ENCODE data around the gene TNNI2.

The TNNI2 gene

DNA sequence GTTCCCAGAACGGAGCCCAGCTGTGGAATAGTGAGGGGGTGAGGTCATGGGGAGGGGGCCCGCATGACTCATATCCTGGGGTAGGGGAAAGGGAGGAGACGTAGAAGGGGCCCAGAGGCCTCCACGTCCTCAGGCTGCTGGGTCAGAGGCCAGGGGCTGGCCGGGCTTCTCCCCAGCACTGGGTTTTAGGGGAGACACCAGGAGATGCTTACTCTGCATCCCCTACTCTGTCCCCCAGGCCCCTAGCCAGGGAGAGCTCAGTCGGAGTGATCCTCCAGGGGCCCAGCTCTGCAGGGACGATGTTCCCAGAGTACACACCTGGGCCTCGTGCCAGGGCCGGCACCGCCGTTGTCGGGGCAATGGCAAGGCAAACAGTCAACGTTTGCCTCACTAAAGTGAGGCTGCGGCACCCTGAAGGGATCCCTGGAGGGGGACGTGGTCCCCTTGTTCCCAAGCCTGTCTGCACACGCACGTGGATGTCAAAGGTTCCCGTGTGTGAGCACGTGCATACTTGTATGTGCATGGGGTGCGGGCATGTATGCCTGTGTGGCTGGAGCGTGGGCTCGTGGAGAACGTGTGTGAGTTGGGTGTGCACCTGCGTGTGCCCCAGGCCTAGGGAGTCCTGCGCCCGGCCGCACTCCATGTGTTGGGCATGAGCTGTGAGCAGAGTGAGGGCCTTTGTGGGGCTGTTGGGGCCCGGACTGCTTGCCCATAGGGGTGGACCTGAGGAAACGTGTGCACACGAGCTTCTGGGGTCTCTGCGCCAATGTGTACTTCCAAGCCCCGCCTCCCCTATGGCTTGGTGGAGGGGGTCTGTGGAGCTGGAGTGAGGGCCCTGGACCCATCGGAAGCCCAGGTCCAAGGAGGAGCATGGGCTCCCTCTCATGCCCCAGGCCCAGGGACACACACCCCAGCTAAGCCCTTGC, 38.7 kb downstream of the TNNI2 start:
- H3K4me2 ChIP-seq (ENCODE audit: insufficient read depth, low read length): no peak overlapping the region
- no peaks in the 10 kb centered on the region for H4K20me1 ChIP-seq (ENCODE audit: insufficient read depth, low read length)
- no peak overlapping the region for H3K27ac ChIP-seq (ENCODE audit: low read length)
- no peaks in the 10 kb centered on the region for H3K27me3 ChIP-seq (ENCODE audit: insufficient read depth, low read length, poor library complexity)
- no peak overlapping the region for H3K9ac ChIP-seq (ENCODE audit: low read depth, low read length)
- H3K36me3 ChIP-seq (ENCODE audit: insufficient read depth, low read length): no peaks in the 10 kb centered on the region
- no peaks in the 10 kb centered on the region for H3K4me1 ChIP-seq (ENCODE audit: insufficient read depth, low read length)
- H3K9me3 ChIP-seq (ENCODE audit: insufficient read depth, low read length, severe bottlenecking): no peaks in the 10 kb centered on the region
- TF ChIP-seq EZH2 (IDR thresholded peaks at IDR 0.05; ENCODE audit: borderline replicate concordance, low read depth, low read length, severe bottlenecking): no peak
- TF ChIP-seq, protein P1, sequence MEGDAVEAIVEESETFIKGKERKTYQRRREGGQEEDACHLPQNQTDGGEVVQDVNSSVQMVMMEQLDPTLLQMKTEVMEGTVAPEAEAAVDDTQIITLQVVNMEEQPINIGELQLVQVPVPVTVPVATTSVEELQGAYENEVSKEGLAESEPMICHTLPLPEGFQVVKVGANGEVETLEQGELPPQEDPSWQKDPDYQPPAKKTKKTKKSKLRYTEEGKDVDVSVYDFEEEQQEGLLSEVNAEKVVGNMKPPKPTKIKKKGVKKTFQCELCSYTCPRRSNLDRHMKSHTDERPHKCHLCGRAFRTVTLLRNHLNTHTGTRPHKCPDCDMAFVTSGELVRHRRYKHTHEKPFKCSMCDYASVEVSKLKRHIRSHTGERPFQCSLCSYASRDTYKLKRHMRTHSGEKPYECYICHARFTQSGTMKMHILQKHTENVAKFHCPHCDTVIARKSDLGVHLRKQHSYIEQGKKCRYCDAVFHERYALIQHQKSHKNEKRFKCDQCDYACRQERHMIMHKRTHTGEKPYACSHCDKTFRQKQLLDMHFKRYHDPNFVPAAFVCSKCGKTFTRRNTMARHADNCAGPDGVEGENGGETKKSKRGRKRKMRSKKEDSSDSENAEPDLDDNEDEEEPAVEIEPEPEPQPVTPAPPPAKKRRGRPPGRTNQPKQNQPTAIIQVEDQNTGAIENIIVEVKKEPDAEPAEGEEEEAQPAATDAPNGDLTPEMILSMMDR (IDR thresholded peaks at IDR 0.05; ENCODE audit: borderline replicate concordance, extremely low read depth, low read length, poor library complexity, severe bottlenecking): no peak
- no peak for DNase-seq
- H3K4me3 ChIP-seq (ENCODE audit: low read depth in 1 of 2, low read length in 2 of 2): no peak overlapping the region
- H2AFZ ChIP-seq (ENCODE audit: low read depth, low read length): no peak overlapping the region
- no peaks in the 10 kb centered on the region for H3K79me2 ChIP-seq (ENCODE audit: insufficient read depth, low read length)
- ATAC-seq (ENCODE audit: insufficient read depth, low read depth): no peak

DNA sequence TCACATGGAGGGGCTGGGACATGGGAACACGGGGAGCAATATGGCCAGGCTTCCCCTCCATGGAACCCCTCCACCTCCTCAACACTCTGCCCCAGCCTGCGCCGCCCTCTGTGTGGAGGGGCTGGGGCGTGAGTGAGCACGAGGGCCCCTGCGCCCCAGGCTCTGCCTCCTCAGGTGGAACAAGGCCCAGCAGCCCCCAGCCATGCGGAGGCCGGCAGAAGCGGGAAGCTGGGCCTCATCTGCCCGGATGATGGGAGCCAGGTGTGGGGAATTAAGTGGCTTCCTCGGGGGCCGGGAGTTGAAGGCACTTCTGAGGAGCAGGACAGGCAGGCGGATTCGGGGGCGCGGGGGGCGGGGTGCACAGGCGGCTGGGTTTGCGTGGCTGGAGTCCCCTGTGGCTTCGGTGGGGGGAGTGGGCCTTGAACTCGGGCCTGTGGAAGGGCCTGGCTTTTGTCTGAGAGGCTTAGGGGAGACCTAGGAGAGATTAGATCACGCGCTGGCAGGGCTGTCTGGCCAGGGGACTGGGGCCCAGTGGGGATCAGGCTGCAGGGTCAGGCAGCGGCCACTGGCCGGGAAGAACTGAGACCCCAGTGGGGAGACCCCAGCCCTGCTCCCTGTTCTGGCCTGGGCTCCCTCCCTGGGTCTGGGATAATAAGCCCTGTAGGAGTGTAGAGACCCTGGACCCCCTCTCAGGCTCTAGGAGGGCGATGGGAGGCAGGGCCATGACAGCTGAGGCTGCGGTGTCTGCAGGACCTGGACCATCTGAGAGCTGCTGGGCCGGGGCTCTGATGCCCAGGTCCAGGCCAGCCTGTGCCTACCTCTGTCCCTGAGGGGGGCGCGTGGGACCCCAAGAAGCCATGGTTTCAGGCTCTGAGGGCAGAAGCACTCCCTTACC, 39.6 kb downstream of the TNNI2 start:
- H2AFZ ChIP-seq (ENCODE audit: low read depth, low read length): no peak overlapping the region
- no peak overlapping the region for H3K27ac ChIP-seq (ENCODE audit: low read length)
- H3K36me3 ChIP-seq (ENCODE audit: insufficient read depth, low read length): no peaks in the 10 kb centered on the region
- no peak for TF ChIP-seq EZH2 (IDR thresholded peaks at IDR 0.05; ENCODE audit: borderline replicate concordance, low read depth, low read length, severe bottlenecking)
- TF ChIP-seq, protein P1 (IDR thresholded peaks at IDR 0.05; ENCODE audit: borderline replicate concordance, extremely low read depth, low read length, poor library complexity, severe bottlenecking): no peak
- no peak overlapping the region for H3K4me3 ChIP-seq (ENCODE audit: low read depth in 1 of 2, low read length in 2 of 2)
- H3K27me3 ChIP-seq (ENCODE audit: insufficient read depth, low read length, poor library complexity): no peaks in the 10 kb centered on the region
- H3K4me1 ChIP-seq (ENCODE audit: insufficient read depth, low read length): no peaks in the 10 kb centered on the region
- H3K9ac ChIP-seq (ENCODE audit: low read depth, low read length): no peak overlapping the region
- ATAC-seq (ENCODE audit: insufficient read depth, low read depth) (no peak), DNase-seq (no peak)
- H3K4me2 ChIP-seq (ENCODE audit: insufficient read depth, low read length): no peak overlapping the region
- no peaks in the 10 kb centered on the region for H3K79me2 ChIP-seq (ENCODE audit: insufficient read depth, low read length)
- no peaks in the 10 kb centered on the region for H4K20me1 ChIP-seq (ENCODE audit: insufficient read depth, low read length)
- no peaks in the 10 kb centered on the region for H3K9me3 ChIP-seq (ENCODE audit: insufficient read depth, low read length, severe bottlenecking)

DNA sequence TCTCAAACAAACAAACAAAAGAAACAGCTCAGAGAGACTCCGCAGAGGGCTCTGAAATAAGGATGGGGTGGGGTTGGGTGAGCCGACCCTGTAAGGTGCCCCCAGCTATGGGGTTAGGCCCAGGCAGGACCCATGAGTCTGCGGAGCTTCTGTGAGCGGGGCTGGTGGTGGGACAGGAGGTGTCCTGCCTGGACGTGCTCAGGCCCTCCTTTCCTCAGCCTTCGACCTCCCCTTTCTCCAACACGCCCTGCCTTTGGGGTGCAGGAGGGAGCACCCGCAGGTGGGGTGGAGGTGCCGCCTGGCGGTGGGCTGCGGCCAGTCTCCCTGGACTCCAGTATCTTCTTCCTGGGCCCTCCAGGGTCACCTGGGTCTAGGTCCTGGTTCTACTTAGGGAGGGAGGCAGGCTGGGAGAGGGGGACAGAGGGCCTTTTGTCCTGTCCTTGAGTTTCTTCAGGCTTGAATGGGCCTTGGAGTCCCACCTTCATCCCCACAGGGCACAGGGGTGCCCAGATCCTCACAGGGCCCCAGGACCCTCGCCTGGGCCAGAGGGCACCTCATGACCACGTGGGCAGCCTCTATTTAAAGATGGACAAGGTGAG, 40.7 kb downstream of the TNNI2 start:
- Histone ChIP-seq H3K4me2 (ENCODE audit: insufficient read depth, low read length) (no peak overlapping the region), H3K9ac (ENCODE audit: low read depth, low read length) (no peak overlapping the region), H3K79me2 (ENCODE audit: insufficient read depth, low read length) (no peaks in the 10 kb centered on the region), H3K27me3 (ENCODE audit: insufficient read depth, low read length, poor library complexity) (no peaks in the 10 kb centered on the region), H2AFZ (ENCODE audit: low read depth, low read length) (no peak overlapping the region), H3K27ac (ENCODE audit: low read length) (no peak overlapping the region), H3K4me1 (ENCODE audit: insufficient read depth, low read length) (no peaks in the 10 kb centered on the region), H3K4me3 (ENCODE audit: low read depth in 1 of 2, low read length in 2 of 2) (no peak overlapping the region), H3K36me3 (ENCODE audit: insufficient read depth, low read length) (no peaks in the 10 kb centered on the region), H4K20me1 (ENCODE audit: insufficient read depth, low read length) (no peaks in the 10 kb centered on the region), H3K9me3 (ENCODE audit: insufficient read depth, low read length, severe bottlenecking) (no peaks in the 10 kb centered on the region)
- DNase-seq (no peak), ATAC-seq (ENCODE audit: insufficient read depth, low read depth) (no peak)
- TF ChIP-seq, protein P1 (IDR thresholded peaks at IDR 0.05; ENCODE audit: borderline replicate concordance, extremely low read depth, low read length, poor library complexity, severe bottlenecking): no peak
- TF ChIP-seq EZH2 (IDR thresholded peaks at IDR 0.05; ENCODE audit: borderline replicate concordance, low read depth, low read length, severe bottlenecking): no peak

Measured in DND-41 (cell line).